HEK293 (cell line): ENCODE data around the gene APLP2.

ENCODE experiments used
- CTCF ChIA-PET: fragments of 350-600 bp; formaldehyde crosslinking; extraction: SDS; loops from one replicate; lab custom pipeline; 2021; ENCODE audit warnings: antibody characterized with exemption; lab: Yijun Ruan, JAX
- POLR2A ChIA-PET: fragments of 300-600 bp; formaldehyde crosslinking; extraction: SDS; loops from one replicate; lab custom pipeline; 2020; ENCODE audit warnings: antibody characterized with exemption, inconsistent platforms; lab: Yijun Ruan, JAX
- H3K27ac ChIP-seq: fragments of 200-500 bp; sonication (Bioruptor generic); 2 replicates; pipeline ENCODE4 v1.5.1; 2014; ENCODE audit warnings: low read depth, low read length, control low read depth, inconsistent platforms; ENCODE audit errors: extremely low read depth
- H3K36me3 ChIP-seq, 2 experiments: fragments of 200-500 bp in 1 of 2; sonication (Bioruptor generic) in 1 of 2; 1 replicate in 1 of 2; 2 replicates in 1 of 2; pipeline ENCODE4 v1.5.1; 2014 to 2017; ENCODE audit warnings: inconsistent platforms in 2 of 2, low read length in 2 of 2; ENCODE audit not compliant: control insufficient read depth in 2 of 2, insufficient read depth in 1 of 2
- H3K4me1 ChIP-seq: fragments of 200-500 bp; sonication (Bioruptor generic); 2 replicates; pipeline ENCODE4 v1.5.1; 2014; ENCODE audit warnings: mild to moderate bottlenecking, low read length, inconsistent platforms; ENCODE audit not compliant: control insufficient read depth, insufficient read depth
- H3K4me3 ChIP-seq: 2 replicates; pipeline ENCODE4 v1.5.1; 2011; ENCODE audit warnings: low read depth, mild to moderate bottlenecking, control low read depth, low read length, moderate library complexity
- H3K9me3 ChIP-seq: fragments of 200-500 bp; sonication (Bioruptor generic); 2 replicates; pipeline ENCODE4 v1.5.1; 2014; ENCODE audit warnings: low read depth, low read length, inconsistent platforms; ENCODE audit not compliant: control insufficient read depth, insufficient read depth
- GLIS1 ChIP-seq: fragments of 450-650 bp; formaldehyde crosslinking; IDR thresholded peaks from 2 replicates; pipeline ENCODE4 v1.5.1; 2016; ENCODE audit warnings: missing biosample characterization, missing genetic modification characterization
- MEIS1 ChIP-seq: sonication (generic); formaldehyde crosslinking; IDR thresholded peaks from 2 replicates; pipeline ENCODE4 v1.8.1; 2022; ENCODE audit warnings: missing genetic modification reagents, mild to moderate bottlenecking, borderline replicate concordance
- REST ChIP-seq: fragments of 450-650 bp; formaldehyde crosslinking; IDR thresholded peaks from 2 replicates; pipeline ENCODE4 v1.5.1; 2016; ENCODE audit warnings: missing biosample characterization, missing genetic modification characterization
- SP7 ChIP-seq: fragments of 450-650 bp; formaldehyde crosslinking; IDR thresholded peaks from 2 replicates; pipeline ENCODE4 v1.5.1; 2016; ENCODE audit warnings: missing biosample characterization, missing genetic modification characterization
- TCF7L2 ChIP-seq: IDR thresholded peaks from 2 replicates; pipeline ENCODE4 v1.6.1; 2011; ENCODE audit warnings: low read depth, mild to moderate bottlenecking, inconsistent platforms, low read length, moderate library complexity, borderline replicate concordance
- YY1 ChIP-seq: fragments of 450-650 bp; formaldehyde crosslinking; IDR thresholded peaks from 2 replicates; pipeline ENCODE4 v1.5.1; 2018; ENCODE audit warnings: missing biosample characterization, missing genetic modification characterization
- ZBTB7A ChIP-seq: fragments of 450-650 bp; formaldehyde crosslinking; IDR thresholded peaks from 2 replicates; pipeline ENCODE4 v1.5.1; 2016; ENCODE audit warnings: low read depth, missing biosample characterization, missing genetic modification characterization
- ZFHX2 ChIP-seq: fragments of 450-650 bp; formaldehyde crosslinking; conservative IDR thresholded peaks from 2 replicates; pipeline ENCODE4 v1.5.1; 2016; ENCODE audit warnings: missing biosample characterization, missing genetic modification characterization
- ZNF133 ChIP-seq: fragments of 450-650 bp; formaldehyde crosslinking; IDR thresholded peaks from 2 replicates; pipeline ENCODE4 v1.5.1; 2016; ENCODE audit warnings: missing biosample characterization, missing genetic modification characterization
- ZNF292 ChIP-seq: fragments of 450-650 bp; formaldehyde crosslinking; IDR thresholded peaks from 2 replicates; pipeline ENCODE4 v1.5.1; 2016; ENCODE audit warnings: low read depth, missing biosample characterization, missing genetic modification characterization, borderline replicate concordance
- ZNF341 ChIP-seq: fragments of 450-650 bp; formaldehyde crosslinking; IDR thresholded peaks from 2 replicates; pipeline ENCODE4; 2016; ENCODE audit warnings: low read depth, missing biosample characterization, missing genetic modification characterization
- ZNF426 ChIP-seq: fragments of 450-650 bp; formaldehyde crosslinking; IDR thresholded peaks from 2 replicates; pipeline ENCODE4 v1.5.1; 2017; ENCODE audit warnings: missing biosample characterization, missing genetic modification characterization, mild to moderate bottlenecking, inconsistent platforms, moderate library complexity
- ZNF433 ChIP-seq: fragments of 450-650 bp; formaldehyde crosslinking; IDR thresholded peaks from 2 replicates; pipeline ENCODE4 v1.5.1; 2016; ENCODE audit warnings: missing biosample characterization, missing genetic modification characterization, low read depth
- ZNF513 ChIP-seq: fragments of 450-650 bp; IDR thresholded peaks from 2 replicates; pipeline ENCODE4 v1.5.1; 2018; ENCODE audit warnings: missing biosample characterization, missing genetic modification characterization
- ZNF548 ChIP-seq: fragments of 450-650 bp; formaldehyde crosslinking; IDR thresholded peaks from 2 replicates; pipeline ENCODE4 v1.5.1; 2016; ENCODE audit warnings: missing biosample characterization, missing genetic modification characterization
- ZNF600 ChIP-seq: fragments of 450-650 bp; formaldehyde crosslinking; IDR thresholded peaks from 2 replicates; pipeline ENCODE4 v1.5.1; 2016; ENCODE audit warnings: missing biosample characterization, missing genetic modification characterization
- ZNF654 ChIP-seq: fragments of 450-650 bp; formaldehyde crosslinking; IDR thresholded peaks from 2 replicates; pipeline ENCODE4 v1.5.1; 2016; ENCODE audit warnings: low read depth, missing biosample characterization, missing genetic modification characterization
- ZNF660 ChIP-seq: fragments of 450-650 bp; IDR thresholded peaks from 2 replicates; pipeline ENCODE4 v1.5.1; 2018; ENCODE audit warnings: missing biosample characterization, mild to moderate bottlenecking, missing genetic modification characterization
- ZNF76 ChIP-seq: fragments of 450-650 bp; formaldehyde crosslinking; IDR thresholded peaks from 2 replicates; pipeline ENCODE4; 2016; ENCODE audit warnings: low read depth, missing biosample characterization, missing genetic modification characterization, borderline replicate concordance
- ZNF777 ChIP-seq: fragments of 450-650 bp; formaldehyde crosslinking; IDR thresholded peaks from 2 replicates; pipeline ENCODE4 v1.5.1; 2017; ENCODE audit warnings: missing biosample characterization, missing genetic modification characterization, borderline replicate concordance
- ZNF830 ChIP-seq: fragments of 450-650 bp; IDR thresholded peaks from 2 replicates; pipeline ENCODE4 v1.5.0; 2018; ENCODE audit warnings: missing biosample characterization, missing genetic modification characterization, low read depth, mild to moderate bottlenecking, moderate library complexity

APLP2 gene

GRCh38 chr11:130092661-130093060, 23.0 kb downstream of the APLP2 start:
- H3K27ac ChIP-seq = no peak overlapping the region
- POLR2A ChIA-PET = no interaction called here
- no peak for TF ChIP-seq ZNF548
- no peak for TF ChIP-seq ZNF433 (tag by site-specific recombination)
- TF ChIP-seq ZNF600 = no peak
- no peak for TF ChIP-seq ZNF830 (tag by site-specific recombination)
- TF ChIP-seq ZBTB7A (tag by site-specific recombination) = no peak
- no peak for TF ChIP-seq ZNF777 (tag by site-specific recombination)
- TF ChIP-seq MEIS1 = no peak
- TF ChIP-seq, all 188 proteins: peak for 0
- H3K4me3 ChIP-seq = no peak overlapping the region
- H3K9me3 ChIP-seq = no peaks in the 10 kb centered on the region
- peaks cover 2% of the 10 kb centered on the region; the same call in 1 of the 2 replicates for H3K4me1 ChIP-seq
- CTCF ChIA-PET = no interaction called here
- no peaks in the 10 kb centered on the region for H3K36me3 ChIP-seq

GRCh38 chr11:130094614-130095013, 24.9 kb downstream of the APLP2 start:
- Histone ChIP-seq H3K36me3 (no peaks in the 10 kb centered on the region), H3K9me3 (no peaks in the 10 kb centered on the region), H3K4me1 (peaks cover 2% of the 10 kb centered on the region; the same call in 1 of the 2 replicates), H3K27ac (no peak overlapping the region), H3K4me3 (no peak overlapping the region)
- ChIA-PET POLR2A (no interaction called here), CTCF (interaction anchor here (0.7 kb wide), 1 partner anchor 16 kb away, joined by 4 read pairs; no protein-coding TSS in a partner anchor)
- TF ChIP-seq ZNF341 (no peak), TCF7L2 (no peak), ZNF76 (tag by site-specific recombination) (no peak), ZFHX2 (tag by site-specific recombination) (no peak), ZNF133 (no peak), ZNF426 (tag by site-specific recombination) (no peak), GLIS1 (tag by site-specific recombination) (no peak), SP7 (no peak), ZNF660 (tag by site-specific recombination) (no peak), ZNF292 (tag by site-specific recombination) (no peak), ZNF513 (no peak), ZNF654 (tag by site-specific recombination) (no peak), REST (no peak), YY1 (tag by site-specific recombination) (no peak)
